Amniotic stem cell (primary cell): Measurements from ENCODE around the gene PAQR5.
A peak's percentile ranks its signal among the peaks of the same experiment; 100 is the strongest.
"Not testable (repeated sequence)": the region's sequence is repeated elsewhere in the genome, so short reads cannot be mapped to it uniquely, and the experiment has no call there.

Experiments used
- DNase-seq: peaks from one replicate; lab custom pipeline; 2025; lab: John Stamatoyannopoulos, UW

PAQR5 gene

DNA sequence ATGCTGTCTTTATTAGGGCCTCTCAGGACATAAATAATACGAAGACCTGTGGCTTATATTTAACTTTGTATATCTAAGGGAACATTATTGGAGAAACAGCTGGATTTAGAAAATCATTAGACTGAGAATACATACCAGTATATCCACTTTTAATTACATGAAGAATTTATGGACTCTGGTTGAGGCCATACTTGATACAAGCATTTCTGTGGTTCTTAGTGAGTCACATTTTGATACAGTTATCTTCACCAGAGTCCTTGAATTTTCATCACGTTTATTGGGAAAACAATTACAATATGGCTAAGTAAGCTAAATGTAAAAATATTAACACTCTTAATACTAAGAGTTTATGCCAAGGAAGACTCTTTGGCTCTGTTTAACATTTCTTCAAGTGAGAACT lies 125.3 kb downstream of the PAQR5 start:
- no peak for DNase-seq

DNA sequence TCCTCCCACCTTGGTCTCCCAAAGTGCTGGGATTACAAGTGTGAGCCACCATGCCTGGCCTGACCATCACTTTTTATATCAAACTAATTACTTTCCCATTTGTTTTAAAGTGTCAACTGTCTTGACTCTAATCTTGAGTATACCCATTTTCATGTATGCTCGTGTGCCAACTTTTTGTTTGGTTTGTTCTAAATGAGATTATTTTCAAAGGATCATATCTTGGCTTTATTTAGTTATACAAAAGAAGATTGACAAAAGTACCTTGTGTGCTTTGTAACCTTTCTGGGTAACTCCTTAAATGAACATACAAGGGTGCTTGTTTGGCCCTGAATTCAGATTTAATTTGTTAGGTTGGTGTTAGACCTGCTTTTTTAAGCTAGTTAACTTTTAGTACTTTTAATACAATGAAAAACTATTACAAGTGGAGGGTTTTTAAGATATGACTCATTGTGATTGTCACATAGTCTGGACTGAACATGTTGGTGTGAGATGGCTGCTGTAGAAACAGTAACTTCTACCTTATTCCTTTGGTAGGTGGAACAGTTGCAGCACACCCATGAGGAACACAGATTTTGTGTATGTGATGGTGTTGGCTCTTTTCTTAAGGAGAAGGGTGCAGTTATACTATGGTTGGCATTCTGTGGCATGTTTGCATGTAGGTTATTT lies 126.2 kb downstream of the PAQR5 start:
- no peak for DNase-seq

DNA sequence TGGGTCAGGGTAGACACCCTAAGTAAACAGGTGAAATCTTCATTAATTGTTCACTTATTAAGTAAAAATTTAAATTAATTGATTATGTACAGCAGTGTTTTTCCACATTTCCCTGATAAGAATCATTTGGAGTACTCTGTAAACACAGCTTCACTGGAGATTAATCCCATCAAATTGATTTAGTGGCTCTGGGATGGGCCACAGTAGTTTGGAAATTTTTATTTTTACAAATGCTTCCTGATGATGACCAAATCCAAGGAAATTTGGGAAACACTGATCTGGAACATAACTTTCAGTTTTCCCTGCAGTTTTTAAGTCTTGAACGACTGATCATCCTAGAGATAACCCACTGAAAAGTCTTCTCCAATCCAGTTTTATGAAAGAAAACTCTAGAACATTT lies 135.1 kb downstream of the PAQR5 start:
- no peak for DNase-seq

DNA sequence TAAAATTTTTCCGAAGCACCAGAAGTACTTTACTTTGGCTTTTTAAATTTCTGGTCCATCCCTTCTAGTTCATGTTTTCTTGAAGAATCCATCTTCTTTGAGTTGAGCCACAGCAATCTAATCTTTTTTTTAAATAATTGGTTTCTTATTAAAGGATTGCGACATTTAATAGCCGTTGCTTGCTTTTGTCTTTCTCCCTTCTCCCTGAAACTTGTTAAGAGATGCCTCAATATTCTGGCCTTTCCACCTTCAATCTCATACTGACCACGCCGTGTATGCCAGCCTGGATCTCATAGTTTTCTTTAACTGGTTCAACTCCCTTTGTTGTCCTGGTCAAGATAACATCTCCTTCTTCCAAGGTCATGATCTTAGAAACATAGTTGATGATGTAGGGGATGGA lies 135.5 kb downstream of the PAQR5 start:
- no peak for DNase-seq

DNA sequence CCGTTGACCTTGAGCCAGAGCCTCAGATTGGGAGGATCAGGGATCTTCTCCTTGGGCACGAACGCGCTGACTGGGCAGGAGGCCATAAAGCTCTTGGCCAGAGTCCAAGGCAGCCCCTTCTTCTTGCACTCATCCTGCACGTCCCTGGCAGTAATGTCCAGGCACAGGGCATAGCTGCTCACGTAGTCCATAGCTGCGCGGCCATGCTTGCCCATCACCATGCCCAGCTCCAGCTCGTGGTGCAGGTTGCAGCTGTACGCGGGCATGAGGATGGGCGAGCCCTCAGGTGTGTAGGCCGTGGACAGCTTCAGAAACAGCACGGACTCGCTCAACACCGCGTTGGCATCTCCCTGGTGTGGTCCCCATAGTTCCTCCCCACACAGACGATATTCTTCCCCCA lies 136.0 kb downstream of the PAQR5 start:
- no peak for DNase-seq

DNA sequence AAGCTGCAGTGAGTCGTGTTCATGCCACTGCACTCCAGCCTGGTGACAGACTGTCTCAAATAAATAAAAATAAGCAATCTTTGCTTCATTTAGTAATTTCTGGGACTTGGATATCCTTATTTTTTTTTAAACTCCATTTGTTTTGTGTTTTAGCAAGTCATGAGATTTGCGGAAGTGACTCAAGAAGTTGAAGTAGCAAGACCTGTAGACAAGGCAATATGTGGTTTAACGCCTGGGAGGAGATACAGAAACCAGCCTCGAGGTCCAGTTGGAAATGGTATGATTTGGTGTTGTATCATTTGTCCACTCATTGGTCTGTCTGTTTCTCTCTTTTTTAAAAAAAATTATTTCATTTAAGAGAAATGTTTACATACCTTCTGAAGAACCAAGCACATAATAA lies 137.3 kb downstream of the PAQR5 start:
- no peak for DNase-seq

DNA sequence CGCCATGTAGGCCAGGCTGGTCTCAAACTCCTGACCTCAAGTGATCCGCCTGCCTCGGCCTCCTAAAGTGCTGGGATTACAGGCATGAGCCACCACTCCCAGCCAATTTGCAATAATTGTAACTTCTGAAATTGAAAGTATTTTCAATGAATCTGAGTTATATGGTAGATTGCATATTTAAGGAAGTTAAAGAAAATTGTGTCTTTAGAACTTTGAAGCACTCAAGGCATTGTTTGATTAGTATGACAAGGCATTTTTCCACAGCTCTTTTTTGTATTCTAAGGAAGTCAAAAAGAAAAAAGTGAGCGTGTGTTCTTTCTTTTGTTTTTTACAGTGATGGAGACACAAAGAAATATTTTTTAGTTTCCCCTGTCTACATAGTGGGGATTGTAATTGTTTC lies 138.2 kb downstream of the PAQR5 start:
- no peak for DNase-seq

DNA sequence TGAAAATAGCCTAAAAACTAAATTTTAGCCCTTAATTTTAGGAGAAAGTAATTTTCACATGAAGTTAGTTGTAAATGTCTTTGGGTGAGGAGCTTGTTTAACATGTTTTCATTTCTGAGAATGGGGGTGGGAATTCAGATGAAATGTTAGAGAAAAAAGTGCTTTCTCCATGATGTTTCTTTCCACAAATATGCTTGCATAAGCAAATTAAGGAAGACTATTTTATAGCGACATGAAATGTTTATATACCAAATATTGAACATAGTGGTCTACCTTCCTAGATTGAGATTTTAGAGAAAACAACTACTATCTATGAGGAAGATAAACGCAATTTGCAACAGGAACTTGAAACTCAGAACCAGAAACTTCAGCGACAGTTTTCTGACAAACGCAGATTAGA lies 140.9 kb downstream of the PAQR5 start:
- no peak for DNase-seq

DNA sequence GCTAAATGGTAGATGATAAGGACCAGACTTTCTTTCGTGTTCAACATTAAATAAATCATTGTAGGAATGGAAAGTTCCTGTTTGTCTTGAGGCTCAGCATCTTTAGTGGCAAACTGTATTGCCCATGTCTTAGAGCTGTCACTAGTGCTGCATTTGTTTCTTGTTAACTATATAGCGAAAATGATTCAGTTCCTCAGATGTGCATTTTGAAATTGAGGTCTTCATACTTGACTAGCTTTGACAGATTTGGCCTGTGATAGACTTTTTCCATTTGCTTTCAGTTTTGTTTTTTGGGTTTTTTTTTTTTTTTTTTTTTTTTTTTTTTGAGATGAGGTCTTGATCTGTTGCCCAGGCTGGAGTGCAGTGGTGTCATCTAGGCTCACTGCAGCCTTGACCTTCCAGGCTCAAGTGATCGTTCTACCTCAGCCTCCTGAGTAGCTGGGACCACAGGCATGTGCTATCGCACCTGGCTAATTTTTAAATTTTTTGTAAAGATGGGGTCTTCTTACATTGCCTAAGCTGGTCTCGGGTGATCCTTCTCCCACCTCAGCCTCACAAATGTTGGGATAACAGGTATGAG lies 144.4 kb downstream of the PAQR5 start:
- DNase-seq = no peak

DNA sequence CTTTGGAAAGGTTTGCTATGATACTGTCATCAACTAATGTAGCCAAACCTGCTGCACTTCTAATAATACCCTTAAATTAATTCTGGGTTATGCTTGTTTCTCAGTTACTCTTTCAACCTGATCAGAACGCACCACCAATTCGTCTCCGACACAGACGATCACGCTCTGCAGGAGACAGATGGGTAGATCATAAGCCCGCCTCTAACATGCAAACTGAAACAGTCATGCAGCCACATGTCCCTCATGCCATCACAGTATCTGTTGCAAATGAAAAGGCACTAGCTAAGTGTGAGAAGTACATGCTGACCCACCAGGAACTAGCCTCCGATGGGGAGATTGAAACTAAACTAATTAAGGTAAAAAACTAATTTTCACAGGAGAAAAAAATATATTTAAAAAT lies 146.0 kb downstream of the PAQR5 start:
- DNase-seq = no peak

DNA sequence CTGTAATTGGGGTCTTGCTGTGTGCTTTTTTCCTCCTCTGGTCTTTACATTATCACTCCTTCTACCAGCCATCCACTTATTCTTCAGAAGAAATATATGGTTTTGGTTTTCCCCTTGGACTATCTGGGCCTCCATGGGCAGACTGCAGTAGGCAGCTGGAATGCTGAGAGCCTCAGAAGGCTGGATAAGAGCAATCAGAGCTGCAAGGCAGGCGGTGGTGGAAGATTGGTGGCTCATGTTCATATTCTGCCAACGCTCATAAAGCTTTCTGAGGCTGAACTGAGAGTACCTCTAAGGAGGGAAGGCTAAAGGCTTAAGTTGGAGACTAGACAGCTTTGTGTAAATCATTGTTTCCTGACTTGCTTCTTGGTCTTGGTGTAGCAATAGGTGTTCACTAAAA lies 148.2 kb downstream of the PAQR5 start:
- no peak for DNase-seq

DNA sequence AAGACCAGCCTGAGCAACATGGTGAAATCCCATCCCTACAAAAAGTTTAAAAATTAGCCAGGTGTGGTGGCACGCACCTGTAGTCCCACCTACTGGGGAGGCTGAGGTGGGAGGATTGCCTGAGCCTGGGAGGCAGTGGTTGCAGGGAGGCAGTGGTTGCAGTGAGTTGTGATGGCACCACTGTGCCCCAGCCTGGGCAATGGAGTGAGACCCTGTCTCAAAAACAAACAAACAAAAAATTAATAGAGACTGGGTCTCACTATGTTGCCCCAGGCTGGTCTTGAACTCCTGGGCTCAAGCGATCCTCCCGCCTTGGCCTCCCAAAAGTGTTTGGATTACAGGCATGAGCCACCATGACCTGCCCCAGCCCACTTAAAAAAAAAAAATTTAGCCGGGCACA lies 151.5 kb downstream of the PAQR5 start:
- not testable (repeated sequence) for DNase-seq

DNA sequence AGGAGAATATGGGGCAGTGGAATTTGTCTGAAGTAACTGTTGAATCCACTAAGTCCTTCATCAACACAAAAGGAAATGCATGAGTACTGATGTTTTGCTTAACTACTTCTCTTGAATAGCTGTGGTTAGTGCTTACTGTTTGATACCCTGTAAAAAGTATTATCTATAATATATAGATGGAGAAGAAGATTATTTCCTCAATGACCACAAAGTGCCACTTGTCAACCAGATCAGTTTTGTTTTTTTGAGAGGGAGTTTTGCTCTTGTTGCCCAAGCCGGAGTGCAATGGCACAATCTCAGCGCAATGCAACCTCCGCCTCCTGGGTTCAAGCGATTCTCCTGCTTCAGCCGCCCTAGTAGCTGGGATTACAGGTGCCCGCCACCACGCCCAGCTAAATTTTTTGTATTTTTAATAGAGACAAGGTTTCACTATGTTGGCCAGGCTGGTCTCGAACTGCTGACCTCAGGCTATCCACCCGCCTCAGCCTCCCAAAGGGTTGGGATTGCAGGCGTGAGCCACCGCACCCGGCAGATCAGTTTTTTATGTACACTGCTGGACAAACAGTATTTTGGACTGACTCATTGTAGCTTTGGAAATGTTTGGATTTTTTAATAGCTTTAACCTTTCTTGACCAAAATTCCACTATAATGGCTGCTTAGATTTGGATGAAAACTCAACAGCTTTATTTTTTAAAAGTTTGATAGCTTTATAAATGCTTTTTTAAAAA lies 152.4 kb downstream of the PAQR5 start:
- no peak for DNase-seq

DNA sequence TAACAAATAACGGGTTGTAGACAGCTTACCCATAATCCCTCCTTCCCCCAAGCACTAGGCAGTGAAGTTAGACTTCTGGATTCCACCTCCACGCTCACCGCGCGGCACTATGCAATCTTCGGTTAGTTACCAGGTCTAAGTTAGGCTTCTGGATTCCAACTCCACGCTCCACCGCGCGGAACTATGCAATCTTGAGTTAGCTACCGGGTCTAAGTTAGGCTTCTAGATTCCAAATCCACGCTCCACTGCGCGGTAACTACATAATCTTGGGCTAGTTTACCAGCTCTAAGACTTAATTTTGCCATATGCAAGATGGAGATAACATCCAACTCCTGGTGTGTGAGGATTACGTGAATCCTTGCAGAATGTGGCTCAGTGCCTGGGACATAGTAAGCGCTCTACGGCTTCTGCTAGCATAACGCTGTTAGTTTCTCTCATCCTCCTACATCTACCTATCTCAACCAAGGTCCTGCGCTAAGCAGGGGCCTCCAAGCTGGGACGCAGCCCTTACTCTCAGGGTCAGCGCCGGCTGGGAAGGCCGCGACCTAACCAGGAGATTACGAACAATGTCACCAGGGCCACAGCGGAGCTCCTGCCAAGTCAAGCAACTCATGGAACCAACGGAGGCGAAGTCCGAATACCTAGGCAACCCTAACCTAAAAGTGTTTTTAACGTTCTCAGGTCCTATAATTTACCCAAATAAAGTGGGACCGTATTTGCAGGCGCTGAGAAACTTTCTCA lies 153.4 kb downstream of the PAQR5 start:
- DNase-seq = no peak

DNA sequence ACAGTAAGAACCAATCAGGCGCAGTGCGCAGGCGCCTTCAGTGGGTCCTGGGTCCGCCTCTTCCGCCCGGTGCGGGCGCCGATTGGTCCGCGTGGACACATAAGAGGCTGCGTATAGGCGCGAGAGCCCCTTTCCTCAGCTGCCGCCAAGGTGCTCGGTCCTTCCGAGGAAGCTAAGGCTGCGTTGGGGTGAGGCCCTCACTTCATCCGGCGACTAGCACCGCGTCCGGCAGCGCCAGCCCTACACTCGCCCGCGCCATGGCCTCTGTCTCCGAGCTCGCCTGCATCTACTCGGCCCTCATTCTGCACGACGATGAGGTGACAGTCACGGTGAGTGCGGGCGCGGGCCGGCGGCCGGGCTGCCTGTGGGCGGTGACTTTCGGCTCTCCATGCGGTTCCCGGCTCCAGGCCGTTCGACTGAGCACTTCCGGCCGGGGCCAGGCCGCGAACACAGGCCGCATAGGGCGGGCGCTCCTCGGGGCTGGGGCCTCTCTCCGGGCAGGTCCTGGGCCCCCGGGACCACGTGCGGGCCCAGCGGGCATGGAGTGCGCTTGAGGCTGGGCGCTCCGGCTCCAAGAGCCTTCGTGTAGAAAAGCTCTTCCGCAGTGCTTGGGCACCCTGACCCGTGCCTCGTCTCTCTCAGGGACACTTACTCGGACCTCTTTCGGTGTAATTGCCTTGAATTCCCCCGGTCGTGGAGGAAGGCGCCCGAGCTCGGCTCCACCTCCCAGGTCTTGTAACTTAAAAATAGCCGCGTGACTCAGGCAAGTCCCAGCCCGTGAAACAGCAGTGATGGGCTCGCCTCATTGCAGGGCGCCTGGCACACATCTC lies 154.2 kb downstream of the PAQR5 start, which contains the start of gene RPLP1:
TSS of gene RPLP1 (plus strand) at position 127 of the 830 bp plus-strand sequence. CDS start at position 258, 131 bp downstream.
- DNase-seq = peak; percentile 88

DNA sequence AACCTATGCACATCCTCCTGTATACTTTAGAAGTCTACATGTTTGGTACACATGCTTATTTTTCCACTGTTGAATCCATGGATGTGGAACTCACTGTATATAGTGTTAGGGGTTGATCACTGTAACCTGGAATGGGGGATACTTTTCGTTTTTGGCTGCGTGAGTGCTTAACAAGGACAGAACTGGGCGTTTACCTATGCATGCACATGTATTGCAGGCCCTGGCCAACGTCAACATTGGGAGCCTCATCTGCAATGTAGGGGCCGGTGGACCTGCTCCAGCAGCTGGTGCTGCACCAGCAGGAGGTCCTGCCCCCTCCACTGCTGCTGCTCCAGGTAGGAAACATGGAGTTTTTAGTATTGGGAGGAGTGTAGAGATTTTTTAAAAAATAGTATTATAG lies 156.2 kb downstream of the PAQR5 start:
- no peak for DNase-seq

DNA sequence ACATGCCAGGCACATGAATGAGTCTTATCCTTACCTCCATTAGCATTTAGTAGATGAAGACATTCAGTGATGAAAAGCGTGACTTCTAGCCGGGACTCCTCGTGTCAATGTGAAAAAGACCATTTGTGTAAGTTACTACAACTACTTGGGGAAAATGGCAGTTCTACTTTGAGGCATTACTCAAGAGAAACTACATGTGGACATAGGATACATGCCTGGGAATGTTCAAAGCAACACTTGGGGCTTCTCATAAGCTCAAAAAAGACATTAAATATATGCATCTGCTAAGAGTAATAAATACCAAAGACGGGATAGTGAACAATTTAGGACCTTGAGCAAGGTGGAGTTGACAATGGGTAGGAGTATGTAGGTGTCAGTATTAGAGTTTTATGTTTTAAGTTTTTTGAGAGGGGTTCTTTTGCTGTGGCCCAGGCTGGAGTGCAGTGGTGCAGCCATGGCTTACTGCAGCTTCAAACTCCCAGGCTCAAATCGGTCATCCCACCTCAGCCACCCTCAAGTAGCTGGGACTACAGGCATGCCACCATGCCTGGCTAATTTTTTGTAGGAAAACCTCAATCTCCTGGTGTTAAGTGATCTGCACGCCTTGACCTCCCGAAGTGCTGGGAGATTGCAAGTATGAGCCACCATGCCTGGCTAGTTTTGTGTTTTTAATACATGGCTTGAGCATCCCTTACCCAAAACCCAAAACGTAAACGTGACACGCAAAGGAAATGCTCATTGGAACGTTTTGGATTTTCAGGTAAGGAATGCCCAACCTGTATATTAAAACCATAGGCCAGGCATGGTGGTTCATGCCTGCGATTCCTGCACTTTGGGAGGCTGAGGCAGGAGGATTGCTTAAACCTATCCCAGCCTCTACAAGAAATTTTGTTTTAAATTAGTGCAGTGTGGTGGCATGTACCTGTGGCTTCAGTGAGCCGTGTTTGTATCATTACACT lies 157.8 kb downstream of the PAQR5 start:
- no peak for DNase-seq
